Fibroblast of lung (primary cell): ENCODE data around the gene EEFSEC.
A peak's percentile ranks its signal among the peaks of the same experiment; 100 is the strongest.

Experiments used
- CTCF ChIP-seq, 2 donors: IDR thresholded peaks in 1 of 2; conservative IDR thresholded peaks in 1 of 2; 1 replicate in 1 of 2; 2 replicates in 1 of 2; pipeline ENCODE4 v1.5.1; 2011 to 2012; ENCODE audit warnings: low read length in 2 of 2, control low read depth in 1 of 2, inconsistent platforms in 1 of 2, low read depth in 1 of 2, mild to moderate bottlenecking in 1 of 2
- EZH2 ChIP-seq: IDR thresholded peaks from 2 replicates; pipeline ENCODE4 v1.5.1; 2012; ENCODE audit warnings: low read length, control low read depth, mild to moderate bottlenecking; ENCODE audit errors: missing control alignments

- TF ChIP-seq CTCF (conservative IDR thresholded peaks at IDR 0.05 in 1 of 2, IDR thresholded peaks at IDR 0.05 in 1 of 2; ENCODE audit: low read depth in 1 of 2, low read length in 2 of 2) = no peak
- TF ChIP-seq EZH2 = peak; percentile 82
Measured at GRCh38 chr3:128432971-128433836, 279.9 kb downstream of the EEFSEC start.
